ENCODE measurements around the gene NRCAM.

- TF ChIP-seq ATF3 (IDR thresholded peaks at IDR 0.05) (no peak), CTCF (IDR thresholded peaks at IDR 0.05; ENCODE audit: low read depth, low read length, missing input control) (no peak), YY1 (IDR thresholded peaks at IDR 0.05) (no peak), MAX (IDR thresholded peaks at IDR 0.05) (no peak), SP1 (IDR thresholded peaks at IDR 0.05) (no peak), ZBTB33 (IDR thresholded peaks at IDR 0.05) (no peak), HNF4A (conservative IDR thresholded peaks at IDR 0.05) (no peak)
Observed at GRCh38 chr7:108112683-108113082, 343.6 kb downstream of the NRCAM start.

All from liver (tissue), 3 donors.